Naive thymus-derived CD4-positive, alpha-beta T cell (primary cell): ENCODE measurements around the gene LEFTY1. TPM values are rescaled to one million over a fixed set of nuclear protein-coding genes. Genes with fewer than 3 reads are reported as not detected.

Source experiments
- ATAC-seq: fragments of 150-1000 bp; cut with Tn5 transposase; 2 replicates; pipeline ENCODE4 v1.10.0; 2021; ENCODE audit warnings: mild to moderate bottlenecking, moderate library complexity
- CTCF ChIA-PET: fragments of 350-600 bp; sonication (Branson Sonifier 250); formaldehyde crosslinking; loops from one replicate; lab custom pipeline; 2021; ENCODE audit warnings: antibody characterized with exemption; lab: Charles Lee
- POLR2A ChIA-PET: fragments of 350-600 bp; sonication (Branson Sonifier 250); formaldehyde crosslinking; loops from one replicate; lab custom pipeline; 2021; ENCODE audit warnings: antibody characterized with exemption, inconsistent platforms; lab: Charles Lee
- DNase-seq, 9 donors: peaks; one replicate each; pipeline versions ENCODE4 v3.0.0 to v3.0.0-alpha.2; 2020 to 2022; ENCODE audit warnings: mixed read lengths in 1 of 9
- H3K27ac ChIP-seq: one replicate; pipeline ENCODE4 v1.7.0; 2013; ENCODE audit warnings: mild to moderate bottlenecking, low read depth, low read length, moderate library complexity
- H3K27me3 ChIP-seq, 2 donors: one replicate each; pipeline ENCODE4 v1.7.0; 2013; ENCODE audit warnings: low read length in 2 of 2, mild to moderate bottlenecking in 2 of 2, moderate library complexity in 2 of 2; ENCODE audit not compliant: control insufficient read depth in 2 of 2, insufficient read depth in 2 of 2
- H3K36me3 ChIP-seq, 3 experiments: 1 replicate in 2 of 3; 2 replicates in 1 of 3; pipeline ENCODE4 v1.7.0; 2013; ENCODE audit warnings: low read length in 3 of 3, mild to moderate bottlenecking in 3 of 3, moderate library complexity in 1 of 3; ENCODE audit not compliant: insufficient read depth in 3 of 3, control insufficient read depth in 2 of 3
- H3K4me1 ChIP-seq, 2 donors: one replicate each; pipeline ENCODE4 v1.7.0; 2013; ENCODE audit warnings: low read length in 2 of 2, mild to moderate bottlenecking in 2 of 2, moderate library complexity in 1 of 2; ENCODE audit not compliant: control insufficient read depth in 2 of 2, insufficient read depth in 2 of 2
- H3K4me3 ChIP-seq: 2 replicates; pipeline ENCODE4 v1.7.0; 2013; ENCODE audit warnings: mild to moderate bottlenecking, low read length
- H3K9me3 ChIP-seq, 3 experiments: 1 replicate in 2 of 3; 2 replicates in 1 of 3; pipeline ENCODE4 v1.7.0; 2013; ENCODE audit warnings: low read length in 3 of 3; ENCODE audit not compliant: control insufficient read depth in 2 of 3
- H3K27ac Mint-ChIP-seq, 9 donors: one replicate each; pipeline ENCODE4 v1.8.0; 2020 to 2022; ENCODE audit warnings: mixed read lengths in 9 of 9, mild to moderate bottlenecking in 8 of 9, moderate library complexity in 5 of 9, inconsistent platforms in 2 of 9
- H3K27me3 Mint-ChIP-seq, 5 donors: one replicate each; pipeline ENCODE4 v1.8.0; 2021 to 2022; ENCODE audit warnings: mixed read lengths in 5 of 5, mild to moderate bottlenecking in 1 of 5
- H3K36me3 Mint-ChIP-seq, 5 donors: one replicate each; pipeline ENCODE4 v1.8.0; 2020 to 2022; ENCODE audit warnings: mixed read lengths in 5 of 5, mild to moderate bottlenecking in 3 of 5, inconsistent platforms in 1 of 5
- H3K4me1 Mint-ChIP-seq, 7 donors: one replicate each; pipeline ENCODE4 v1.8.0; 2020 to 2022; ENCODE audit warnings: mixed read lengths in 7 of 7, mild to moderate bottlenecking in 3 of 7, inconsistent platforms in 1 of 7
- H3K4me3 Mint-ChIP-seq, 10 donors: one replicate each; pipeline ENCODE4 v1.8.0; 2020 to 2022; ENCODE audit warnings: mild to moderate bottlenecking in 10 of 10, mixed read lengths in 10 of 10, moderate library complexity in 6 of 10, inconsistent platforms in 2 of 10
- H3K9me3 Mint-ChIP-seq, 11 donors: one replicate each; pipeline ENCODE4 v1.8.0; 2020 to 2022; ENCODE audit warnings: mixed read lengths in 11 of 11, mild to moderate bottlenecking in 4 of 11, inconsistent platforms in 1 of 11, moderate library complexity in 1 of 11
- intact Hi-C, 2 donors: fragments of 100-400 bp; cut with micrococcal nuclease; formaldehyde crosslinking; loops; one replicate each; pipeline ENCODE4 v1.15.1; 2023
- polyA plus RNA-seq, 2 donors: library from polyadenylated mRNA; unstranded; fragments of 300-500 nt; fragmentation: Illumina TruSeq; gene quantifications; one replicate each; pipeline ENCODE4 v1.2.3, GENCODE V29; 2021
- total RNA-seq, 6 experiments: library from RNA in 5 of 6; stranded (reverse) in 5 of 6; gene quantifications; 1 replicate in 5 of 6; 2 replicates in 1 of 6; pipeline ENCODE4 v1.2.3 and lab custom pipeline; 2021 to 2026

Gene LEFTY1
- total and polyA plus RNA-seq, 7 experiments from 2014 or later, result 0.84 to 0.85 TPM; not detected in 5

- intact Hi-C loops, result loop anchor here (5.0 kb wide), 1 partner anchor 88 kb away; the partner anchor contains the start of gene SRP9 (in 2 of the 2)
- peak overlapping the region; percentile 68 for H3K27ac ChIP-seq
- Mint-ChIP-seq H3K9me3 (no peaks in the 10 kb centered on the region), H3K27me3 (no peaks in the 10 kb centered on the region), H3K36me3 (peaks cover 3 to 57% (median 35%) of the 10 kb centered on the region in 5 donors), H3K27ac (peak overlapping the region in 8 of 9 donors; percentile 82 to 94 (median 86)), H3K4me3 (peak overlapping the region in 6 of 10 donors; percentile 44 to 77 (median 70)), H3K4me1 (peaks cover 31 to 51% (median 44%) of the 10 kb centered on the region in 7 donors)
- H3K4me1 ChIP-seq, result peaks cover 25 to 32% of the 10 kb centered on the region in 2 donors
- no peaks in the 10 kb centered on the region for H3K27me3 ChIP-seq
- DNase-seq (peak in 1 of 9 donors; percentile 27), ATAC-seq (peak; percentile 34)
- CTCF ChIA-PET, result interaction anchor here (1.1 kb wide), 1 partner anchor 8 kb away, joined by 3 read pairs; no protein-coding TSS in a partner anchor
- POLR2A ChIA-PET, result interaction anchor here (0.7 to 5.6 kb wide), 8 partner anchors 9 to 46 kb away, joined by 3 to 55 read pairs (median 4); partner anchors contain the start of gene TMEM63A
- no peak overlapping the region for H3K4me3 ChIP-seq
- no peaks in the 10 kb centered on the region for H3K9me3 ChIP-seq
- peaks cover 42 to 98% (median 58%) of the 10 kb centered on the region in 3 experiments for H3K36me3 ChIP-seq
These were observed 23.4 kb downstream of the LEFTY1 start for GRCh38 chr1:225865514-225865913.

DNA sequence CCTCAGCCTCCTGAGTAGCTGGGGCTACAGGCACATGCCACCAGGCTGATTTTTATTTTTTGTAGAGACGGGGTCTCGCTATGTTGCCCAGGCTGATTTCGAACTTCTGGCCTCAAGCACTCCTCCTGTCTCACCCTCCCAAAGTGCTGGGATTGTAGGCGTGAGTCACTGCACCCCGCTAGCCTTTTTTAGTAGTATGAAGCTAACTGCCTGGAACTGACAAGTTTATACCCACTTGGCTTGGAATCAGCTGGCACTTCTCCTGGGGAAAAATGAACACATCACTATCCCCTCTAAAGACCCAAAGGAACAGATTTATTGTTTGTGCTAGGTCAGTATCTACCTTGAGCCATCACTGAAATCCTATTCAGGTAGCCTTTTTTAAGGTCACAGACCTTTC is 25.8 kb downstream of the LEFTY1 start:
- Histone ChIP-seq H3K27ac (no peak overlapping the region), H3K4me3 (no peak overlapping the region), H3K4me1 (peaks cover 25 to 32% of the 10 kb centered on the region in 2 donors), H3K27me3 (no peaks in the 10 kb centered on the region), H3K36me3 (peaks cover 54 to 100% (median 61%) of the 10 kb centered on the region in 3 experiments), H3K9me3 (no peaks in the 10 kb centered on the region)
- intact Hi-C loops, result no loop called here
- ChIA-PET CTCF (interaction anchor here (0.6 kb wide), 1 partner anchor 470 kb away, joined by 3 read pairs; no protein-coding TSS in a partner anchor), POLR2A (interaction anchor here (1.0 to 5.6 kb wide), 4 partner anchors 10 to 34 kb away, joined by 4 to 55 read pairs (median 13); partner anchors contain the start of gene TMEM63A)
- H3K27me3 Mint-ChIP-seq, result no peaks in the 10 kb centered on the region
- H3K9me3 Mint-ChIP-seq, result no peaks in the 10 kb centered on the region
- peak overlapping the region in 4 of 9 donors; percentile 8 to 59 (median 36) for H3K27ac Mint-ChIP-seq
- no peak for DNase-seq
- H3K4me3 Mint-ChIP-seq, result no peak overlapping the region
- peaks cover 9 to 64% (median 44%) of the 10 kb centered on the region in 5 donors for H3K36me3 Mint-ChIP-seq
- peaks cover 27 to 43% (median 36%) of the 10 kb centered on the region in 7 donors for H3K4me1 Mint-ChIP-seq
- ATAC-seq, result no peak

- intact Hi-C loops, result no loop called here
- Mint-ChIP-seq H3K27ac (peak overlapping the region in 3 of 9 donors; percentile 38 to 51 (median 43)), H3K36me3 (peaks cover 9 to 66% (median 46%) of the 10 kb centered on the region in 5 donors), H3K4me3 (no peak overlapping the region), H3K4me1 (peaks cover 22 to 39% (median 31%) of the 10 kb centered on the region in 7 donors), H3K9me3 (no peaks in the 10 kb centered on the region), H3K27me3 (no peaks in the 10 kb centered on the region)
- Histone ChIP-seq H3K27ac (no peak overlapping the region), H3K27me3 (no peaks in the 10 kb centered on the region), H3K4me1 (peaks cover 21 to 26% of the 10 kb centered on the region in 2 donors), H3K36me3 (peaks cover 54 to 100% (median 55%) of the 10 kb centered on the region in 3 experiments), H3K4me3 (no peak overlapping the region), H3K9me3 (no peaks in the 10 kb centered on the region)
- ChIA-PET CTCF (no interaction called here), POLR2A (interaction anchor here (1.0 to 5.6 kb wide), 4 partner anchors 11 to 35 kb away, joined by 4 to 55 read pairs (median 13); partner anchors contain the start of gene TMEM63A)
- ATAC-seq, result no peak
- no peak for DNase-seq
These were observed 26.4 kb downstream of the LEFTY1 start for GRCh38 chr1:225862581-225862950.

DNA sequence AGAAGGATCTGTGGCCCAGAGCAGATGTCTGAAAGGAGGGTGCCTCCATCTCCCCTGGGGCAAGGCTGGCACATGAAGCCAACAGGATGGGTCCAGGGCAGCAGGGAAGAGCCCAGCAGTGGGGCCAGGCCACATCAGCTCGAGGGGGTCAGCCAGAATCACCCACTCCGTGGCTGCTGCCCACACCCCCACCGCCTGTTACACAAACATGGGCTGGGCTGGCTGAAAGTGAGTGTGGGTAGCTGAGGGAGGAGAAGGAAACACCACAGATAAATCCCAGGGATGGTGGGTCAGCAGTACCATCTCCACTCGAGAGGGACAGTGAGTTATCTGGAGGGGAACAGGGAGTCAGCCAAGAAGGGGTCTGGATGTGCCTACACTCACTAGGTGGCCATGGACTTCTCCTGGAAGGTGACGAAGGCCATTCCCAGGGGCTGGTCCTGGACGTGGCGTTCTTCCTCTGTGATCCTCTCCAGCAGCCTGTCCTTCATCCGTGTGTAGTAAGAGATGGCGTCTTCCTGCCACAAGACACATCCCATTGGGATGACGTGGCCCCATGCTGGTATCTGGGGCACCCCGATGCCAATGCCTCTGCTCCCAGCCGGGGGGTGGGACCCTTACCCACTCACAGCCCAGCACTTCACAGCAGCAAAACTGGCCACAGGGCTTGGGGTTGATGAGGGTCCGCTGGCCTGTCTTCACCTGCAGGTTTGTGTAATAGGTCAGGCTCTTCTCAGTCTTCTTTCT is 26.9 kb downstream of the LEFTY1 start:
- Histone ChIP-seq H3K9me3 (no peaks in the 10 kb centered on the region), H3K4me3 (no peak overlapping the region), H3K27me3 (no peaks in the 10 kb centered on the region), H3K4me1 (peaks cover 15 to 20% of the 10 kb centered on the region in 2 donors), H3K36me3 (peaks cover 50 to 100% (median 53%) of the 10 kb centered on the region in 3 experiments), H3K27ac (no peak overlapping the region)
- peaks cover 9 to 67% (median 40%) of the 10 kb centered on the region in 5 donors for H3K36me3 Mint-ChIP-seq
- intact Hi-C loops, result no loop called here
- ChIA-PET POLR2A (interaction anchor here (0.6 to 5.6 kb wide), 5 partner anchors 13 to 346 kb away, joined by 3 to 55 read pairs (median 3); partner anchors contain the start of genes SRP9 and TMEM63A), CTCF (no interaction called here)
- no peaks in the 10 kb centered on the region for H3K27me3 Mint-ChIP-seq
- ATAC-seq (no peak), DNase-seq (no peak)
- H3K27ac Mint-ChIP-seq, result peak overlapping the region in 4 of 9 donors; percentile 43 to 71 (median 59)
- H3K4me3 Mint-ChIP-seq, result no peak overlapping the region
- peaks cover 18 to 33% (median 26%) of the 10 kb centered on the region in 7 donors for H3K4me1 Mint-ChIP-seq
- H3K9me3 Mint-ChIP-seq, result no peaks in the 10 kb centered on the region

DNA sequence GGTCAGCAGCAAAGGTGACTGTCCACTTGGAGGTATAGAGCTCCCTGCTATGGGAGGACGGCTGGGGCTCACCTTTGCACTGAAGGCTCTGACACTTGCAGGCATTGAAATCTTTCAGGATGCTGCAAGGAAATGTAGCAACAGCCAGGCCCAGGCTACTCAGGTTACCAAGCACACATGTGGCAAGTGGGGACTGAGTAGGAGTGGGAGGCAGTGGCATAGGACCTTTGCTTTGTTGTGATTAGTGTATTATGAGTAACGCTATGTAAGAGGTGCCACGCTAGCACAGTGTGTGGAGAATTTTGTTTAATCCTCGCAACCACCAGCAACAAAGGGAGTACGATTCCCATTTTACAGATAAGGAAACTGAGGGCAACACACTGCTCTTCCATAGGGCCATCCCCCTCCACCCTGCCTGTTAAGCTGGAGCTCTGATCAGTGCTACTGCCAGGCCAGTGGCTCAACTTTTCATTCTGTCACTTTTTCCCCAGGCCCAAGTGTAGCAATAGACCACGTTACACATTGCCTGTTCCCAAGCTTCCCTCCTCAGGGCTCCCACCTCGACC is 28.0 kb downstream of the LEFTY1 start:
- Mint-ChIP-seq H3K4me3 (no peak overlapping the region), H3K27ac (peak overlapping the region in 6 of 9 donors; percentile 28 to 84 (median 72)), H3K4me1 (peaks cover 13 to 24% (median 19%) of the 10 kb centered on the region in 7 donors), H3K27me3 (no peaks in the 10 kb centered on the region), H3K9me3 (no peaks in the 10 kb centered on the region), H3K36me3 (peaks cover 7 to 64% (median 30%) of the 10 kb centered on the region in 5 donors)
- intact Hi-C loops, result no loop called here
- peaks cover 51 to 100% (median 57%) of the 10 kb centered on the region in 3 experiments for H3K36me3 ChIP-seq
- H3K9me3 ChIP-seq, result no peaks in the 10 kb centered on the region
- no peak for ATAC-seq
- no peak overlapping the region for H3K4me3 ChIP-seq
- POLR2A ChIA-PET, result interaction anchor here (0.6 to 4.5 kb wide), 5 partner anchors 12 to 345 kb away, joined by 3 to 32 read pairs (median 3); partner anchors contain the start of genes SRP9 and TMEM63A
- CTCF ChIA-PET, result interaction anchor here (2.3 kb wide), 1 partner anchor 50 kb away, joined by 7 read pairs; no protein-coding TSS in a partner anchor
- H3K4me1 ChIP-seq, result peaks cover 5 to 9% of the 10 kb centered on the region in 2 donors
- no peak for DNase-seq
- no peak overlapping the region for H3K27ac ChIP-seq
- H3K27me3 ChIP-seq, result no peaks in the 10 kb centered on the region

DNA sequence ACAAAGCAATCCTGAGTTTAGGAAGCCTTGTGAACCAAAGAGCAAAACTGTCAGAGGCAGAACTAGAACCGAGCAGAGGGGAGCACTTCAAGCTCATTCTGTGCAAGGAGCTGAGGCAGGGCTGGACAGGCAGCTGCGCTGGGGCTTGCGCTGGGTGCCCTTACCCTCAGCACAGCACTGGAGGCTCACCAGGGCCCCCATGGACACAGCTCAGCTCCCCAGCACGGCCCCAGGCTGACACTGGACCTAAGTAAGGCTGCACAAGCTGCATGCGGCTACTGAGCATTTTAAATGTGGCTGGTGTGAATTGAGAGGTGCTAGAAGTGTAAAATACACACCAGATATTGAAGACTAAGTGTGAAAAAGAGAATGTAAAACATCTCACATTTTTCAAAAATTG is 28.8 kb downstream of the LEFTY1 start:
- H3K27ac Mint-ChIP-seq, result peak overlapping the region in 5 of 9 donors; percentile 39 to 75 (median 51)
- no peak overlapping the region for H3K4me3 Mint-ChIP-seq
- Histone ChIP-seq H3K27ac (peak overlapping the region; percentile 15), H3K4me3 (no peak overlapping the region), H3K27me3 (no peaks in the 10 kb centered on the region), H3K4me1 (peaks cover 0 to under 1% of the 10 kb centered on the region in 2 donors), H3K36me3 (peaks cover 49 to 100% (median 50%) of the 10 kb centered on the region in 3 experiments), H3K9me3 (no peaks in the 10 kb centered on the region)
- H3K9me3 Mint-ChIP-seq, result no peaks in the 10 kb centered on the region
- peaks cover 5 to 22% (median 12%) of the 10 kb centered on the region in 7 donors for H3K4me1 Mint-ChIP-seq
- ATAC-seq, result no peak
- intact Hi-C loops, result no loop called here
- peaks cover 9 to 63% (median 30%) of the 10 kb centered on the region in 5 donors for H3K36me3 Mint-ChIP-seq
- no peak for DNase-seq
- ChIA-PET CTCF (interaction anchor here (1.0 to 2.3 kb wide), 2 partner anchors 18 to 51 kb away, joined by 4 to 7 read pairs; no protein-coding TSS in a partner anchor), POLR2A (interaction anchor here (0.8 to 4.5 kb wide), 5 partner anchors 9 to 51 kb away, joined by 3 to 32 read pairs (median 3); partner anchors contain the start of gene TMEM63A)
- no peaks in the 10 kb centered on the region for H3K27me3 Mint-ChIP-seq
